BLaER1 treated with 17β-estradiol and CSF1 and Interleukin-3, amounts not matched to agents 10 nM and 100 nM (cell line): ENCODE measurements around the gene LLGL1.

Experiments
- H3K27ac ChIP-seq, 11 experiments: shearing (Covaris generic); formaldehyde crosslinking; 2 replicates each; pipeline ENCODE4 v1.8.1; 2022
- H3K27me3 ChIP-seq, 11 experiments: shearing (Covaris generic); formaldehyde crosslinking; 2 replicates each; pipeline ENCODE4 v1.8.1; 2022
- H3K36me3 ChIP-seq, 11 experiments: shearing (Covaris generic); formaldehyde crosslinking; 2 replicates each; pipeline ENCODE4 v1.8.1; 2022
- H3K4me1 ChIP-seq, 10 experiments: shearing (Covaris generic); formaldehyde crosslinking; 2 replicates each; pipeline ENCODE4 v1.8.1; 2022
- H3K4me2 ChIP-seq, 11 experiments: shearing (Covaris generic); formaldehyde crosslinking; 2 replicates each; pipeline ENCODE4 v1.8.1; 2022
- H3K4me3 ChIP-seq, 10 experiments: shearing (Covaris generic); formaldehyde crosslinking; 2 replicates each; pipeline ENCODE4 v1.8.1; 2022
- H3K9ac ChIP-seq, 11 experiments: shearing (Covaris generic); formaldehyde crosslinking; 2 replicates each; pipeline ENCODE4 v1.8.1; 2022
- H3K9me3 ChIP-seq, 11 experiments: shearing (Covaris generic); formaldehyde crosslinking; replicated peaks in 1 of 11; 2 replicates each; pipeline ENCODE4 v1.8.1; 2022
- H4K20me1 ChIP-seq, 11 experiments: shearing (Covaris generic); formaldehyde crosslinking; 2 replicates each; pipeline ENCODE4 v1.8.1; 2022
- Cebpa-rat ChIP-seq, 11 experiments: shearing (Covaris generic); IDR thresholded peaks; 2 replicates each; pipeline ENCODE4 v1.8.1; 2022

Gene LLGL1

GRCh38 chr17:18256776-18257175 is 31.3 kb downstream of the LLGL1 start:
- TF ChIP-seq Cebpa-rat (IDR thresholded peaks at IDR 0.05) = no peak
- Histone ChIP-seq H3K36me3 (peaks cover 48 to 52% (median 50%) of the 10 kb centered on the region in 11 experiments), H3K4me2 (peak overlapping the region; percentile 86 to 100 (median 93))

GRCh38 chr17:18257268-18257981 is 32.0 kb downstream of the LLGL1 start:
- no peak for TF ChIP-seq Cebpa-rat (IDR thresholded peaks at IDR 0.05)
- Histone ChIP-seq H3K9me3 (no peaks in the 10 kb centered on the region), H3K9ac (peak overlapping the region; percentile 90 to 98 (median 96)), H3K36me3 (peaks cover 42 to 46% (median 43%) of the 10 kb centered on the region in 11 experiments), H4K20me1 (peaks cover 31 to 64% (median 47%) of the 10 kb centered on the region in 11 experiments), H3K4me2 (peak overlapping the region; percentile 86 to 100 (median 93)), H3K4me1 (peaks cover 38 to 45% (median 42%) of the 10 kb centered on the region in 10 experiments), H3K4me3 (peak overlapping the region; percentile 87 to 100 (median 93)), H3K27ac (peak overlapping the region; percentile 89 to 97 (median 94)), H3K27me3 (no peaks in the 10 kb centered on the region)

More at GRCh38 chr17:18256776-18257175, 31.3 kb downstream of the LLGL1 start:
- no peaks in the 10 kb centered on the region for H3K9me3 ChIP-seq
- peaks cover 32 to 38% (median 36%) of the 10 kb centered on the region in 10 experiments for H3K4me1 ChIP-seq
- H3K27me3 ChIP-seq = no peaks in the 10 kb centered on the region
- peak overlapping the region; percentile 90 to 98 (median 96) for H3K9ac ChIP-seq
- peak overlapping the region in 8 of 10 experiments; percentile 87 to 100 (median 93); a peak in 12 of 20 replicates for H3K4me3 ChIP-seq
- H3K27ac ChIP-seq = peak overlapping the region in 4 of 11 experiments; percentile 89 to 97 (median 96); a peak in 4 of 22 replicates
- H4K20me1 ChIP-seq = peaks cover 31 to 64% (median 43%) of the 10 kb centered on the region in 11 experiments

GRCh38 chr17:18257982-18258355 is 32.5 kb downstream of the LLGL1 start:
- H3K9me3 ChIP-seq = no peaks in the 10 kb centered on the region
- H3K27ac ChIP-seq = peak overlapping the region; percentile 89 to 97 (median 94)
- peaks cover 37 to 44% (median 38%) of the 10 kb centered on the region in 11 experiments for H3K36me3 ChIP-seq
- TF ChIP-seq Cebpa-rat (IDR thresholded peaks at IDR 0.05) = no peak
- no peaks in the 10 kb centered on the region for H3K27me3 ChIP-seq
- peak overlapping the region; percentile 90 to 98 (median 96) for H3K9ac ChIP-seq
- H3K4me1 ChIP-seq = peaks cover 38 to 49% (median 45%) of the 10 kb centered on the region in 10 experiments
- H3K4me2 ChIP-seq = peak overlapping the region; percentile 86 to 100 (median 93)
- H3K4me3 ChIP-seq = peak overlapping the region; percentile 87 to 100 (median 93)
- peaks cover 31 to 64% (median 47%) of the 10 kb centered on the region in 11 experiments for H4K20me1 ChIP-seq

GRCh38 chr17:18258356-18259038 is 33.1 kb downstream of the LLGL1 start, which contains the start of gene FLII:
FLII (minus strand) TSS chr17:18258738; CDS start chr17:18258690, 48 bp downstream.
- no peaks in the 10 kb centered on the region for H3K9me3 ChIP-seq
- H3K36me3 ChIP-seq = peaks cover 32 to 44% (median 37%) of the 10 kb centered on the region in 11 experiments
- H3K4me1 ChIP-seq = peaks cover 38 to 49% (median 45%) of the 10 kb centered on the region in 10 experiments
- peak within 1 kb of the TSS; percentile 87 to 100 (median 93) for H3K4me3 ChIP-seq
- peak within 1 kb of the TSS; percentile 88 to 100 (median 97) for H3K4me2 ChIP-seq
- peaks cover 26 to 61% (median 42%) of the 10 kb centered on the region in 11 experiments for H4K20me1 ChIP-seq
- TF ChIP-seq Cebpa-rat (IDR thresholded peaks at IDR 0.05) = no peak
- no peaks in the 10 kb centered on the region for H3K27me3 ChIP-seq
- H3K9ac ChIP-seq = peak within 1 kb of the TSS; percentile 90 to 98 (median 96)
- peak within 1 kb of the TSS; percentile 89 to 97 (median 94) for H3K27ac ChIP-seq

GRCh38 chr17:18259621-18260331 is 34.3 kb downstream of the LLGL1 start:
- Histone ChIP-seq H3K27ac (no peak overlapping the region; a peak in 1 of 22 replicates), H3K4me2 (peak overlapping the region; percentile 87 to 98 (median 95)), H3K4me3 (peak overlapping the region; percentile 69 to 89 (median 78)), H4K20me1 (peaks cover 24 to 57% (median 37%) of the 10 kb centered on the region in 11 experiments; a peak in 21 of 22 replicates), H3K9me3 (no peaks in the 10 kb centered on the region), H3K36me3 (peaks cover 26 to 44% (median 37%) of the 10 kb centered on the region in 11 experiments), H3K4me1 (peaks cover 38 to 49% (median 45%) of the 10 kb centered on the region in 10 experiments), H3K27me3 (no peaks in the 10 kb centered on the region), H3K9ac (peak overlapping the region in 7 of 11 experiments; percentile 71 to 85 (median 79); a peak in 8 of 22 replicates)
- no peak for TF ChIP-seq Cebpa-rat (IDR thresholded peaks at IDR 0.05)

GRCh38 chr17:18260332-18261145 is 35.1 kb downstream of the LLGL1 start, which contains the start of gene MIEF2:
MIEF2 (plus strand) TSS chr17:18260662; CDS start chr17:18262721, 2,059 bp downstream.
- no peak for TF ChIP-seq Cebpa-rat (IDR thresholded peaks at IDR 0.05)
- peak within 1 kb of the TSS; percentile 36 to 74 (median 70); a peak in 21 of 22 replicates for H3K27ac ChIP-seq
- H3K4me1 ChIP-seq = peaks cover 38 to 49% (median 45%) of the 10 kb centered on the region in 10 experiments

GRCh38 chr17:18261146-18261515 is 35.7 kb downstream of the LLGL1 start:
- H3K27ac ChIP-seq = peak overlapping the region; percentile 36 to 74 (median 70); a peak in 21 of 22 replicates
- no peaks in the 10 kb centered on the region for H3K27me3 ChIP-seq
- H4K20me1 ChIP-seq = peaks cover 15 to 44% (median 25%) of the 10 kb centered on the region in 11 experiments; a peak in 20 of 22 replicates
- no peak for TF ChIP-seq Cebpa-rat (IDR thresholded peaks at IDR 0.05)
- H3K36me3 ChIP-seq = peaks cover 12 to 43% (median 33%) of the 10 kb centered on the region in 11 experiments
- peak overlapping the region; percentile 87 to 98 (median 95) for H3K4me2 ChIP-seq
- no peaks in the 10 kb centered on the region for H3K9me3 ChIP-seq
- peak overlapping the region; percentile 69 to 89 (median 78) for H3K4me3 ChIP-seq
- H3K9ac ChIP-seq = peak overlapping the region; percentile 66 to 86 (median 81)
- peaks cover 38 to 49% (median 45%) of the 10 kb centered on the region in 10 experiments for H3K4me1 ChIP-seq

More at GRCh38 chr17:18260332-18261145, 35.1 kb downstream of the LLGL1 start, which contains the start of gene MIEF2:
- Histone ChIP-seq H4K20me1 (peaks cover 21 to 50% (median 31%) of the 10 kb centered on the region in 11 experiments; a peak in 21 of 22 replicates), H3K9ac (peak within 1 kb of the TSS; percentile 66 to 86 (median 81)), H3K4me2 (peak within 1 kb of the TSS; percentile 87 to 98 (median 95)), H3K36me3 (peaks cover 18 to 44% (median 37%) of the 10 kb centered on the region in 11 experiments), H3K9me3 (no peaks in the 10 kb centered on the region), H3K4me3 (peak within 1 kb of the TSS; percentile 69 to 89 (median 78)), H3K27me3 (no peaks in the 10 kb centered on the region)
